Mammary microvascular endothelial cell (primary cell): ENCODE results near the gene MRPL43. TPM values are rescaled to one million over a fixed set of nuclear protein-coding genes. Genes with fewer than 3 reads are reported as not detected.

ENCODE experiments used
- total RNA-seq: library from RNA; depleted of rRNA; stranded (reverse); fragments of >200 nt; gene quantifications from 2 replicates; pipeline ENCODE4 v1.2.3, GENCODE V29; 2015

MRPL43 gene
- 80.0 and 96.6 TPM in 2 replicates for total RNA-seq

DNA sequence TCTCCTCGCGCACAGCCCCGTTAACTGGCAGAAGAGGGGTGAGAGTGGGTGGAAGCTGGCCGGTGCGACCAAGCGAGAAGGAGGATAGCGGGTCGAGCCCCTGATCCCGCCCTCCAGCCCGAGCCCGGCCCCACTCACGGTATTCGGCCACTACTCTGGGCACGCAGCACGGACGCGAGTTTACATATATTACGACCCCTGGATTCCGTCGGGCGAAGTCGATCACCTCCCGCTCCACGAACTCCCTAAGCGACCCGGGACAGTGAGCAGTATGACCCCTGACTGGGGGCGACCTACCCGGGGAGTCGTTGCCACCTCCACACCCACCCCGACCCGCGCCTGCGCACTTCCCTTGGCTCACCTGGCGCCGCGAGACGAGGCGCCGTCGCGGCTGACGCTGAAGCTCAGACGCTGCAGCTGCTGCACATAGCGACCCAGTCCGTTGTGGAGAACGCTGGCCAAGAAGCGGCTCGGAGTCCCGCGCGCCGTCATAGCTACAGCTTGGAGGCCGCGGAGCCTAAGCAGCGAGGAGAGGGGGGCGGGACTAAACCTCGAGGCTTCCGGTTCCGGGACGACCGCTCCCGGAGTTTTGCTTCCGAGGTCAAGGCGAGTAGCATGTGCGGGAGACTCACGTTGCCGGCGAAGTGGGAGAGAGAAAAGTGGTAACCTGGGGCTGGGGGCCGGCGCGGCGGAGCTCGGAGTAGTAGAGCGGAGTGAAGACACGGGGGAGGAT, at the start of gene MRPL43, which contains the start of gene TWNK:
Gene MRPL43, minus strand, starts transcription at position 546 of the 733 bp plus-strand sequence. Its CDS starts 54 bp downstream, at position 492.
Gene TWNK, plus strand, starts transcription at position 592 of the 733 bp plus-strand sequence. CDS start 668 bp downstream, outside the sequence.

DNA sequence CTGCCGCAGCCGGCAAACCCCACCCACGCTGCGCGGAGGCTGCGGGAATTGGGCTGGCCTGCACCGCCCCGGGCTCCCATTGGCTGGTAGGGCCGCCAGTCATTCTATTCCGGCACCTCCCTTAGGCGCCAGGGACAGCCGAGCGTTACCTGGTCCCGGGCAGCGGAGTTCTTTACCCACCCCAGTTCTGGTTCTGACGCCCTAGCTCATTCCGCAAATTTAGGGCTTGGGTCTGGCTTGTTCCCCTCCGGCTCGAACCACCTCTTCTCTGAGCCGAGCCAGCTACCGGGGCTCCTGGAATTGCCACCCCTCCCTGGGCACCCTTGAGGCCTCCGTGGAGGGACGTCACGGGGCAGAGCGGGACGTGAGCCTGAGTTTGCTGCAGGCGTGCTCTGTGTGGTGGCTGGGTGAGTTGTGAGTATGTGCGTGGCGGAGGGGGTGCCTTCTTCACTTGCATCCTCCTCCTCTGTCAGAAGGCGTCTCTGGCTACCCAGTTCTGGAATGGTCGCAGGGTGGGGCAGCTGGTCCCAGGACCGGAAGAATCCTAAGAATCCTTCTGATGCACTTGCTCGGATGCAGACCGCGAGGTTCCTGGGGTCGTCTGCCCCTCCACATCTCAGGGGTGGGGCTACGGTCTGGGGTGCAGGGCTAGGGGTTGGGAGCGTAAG, 44.0 kb upstream of the MRPL43 start, which contains the start of the genes PDZD7 and SFXN3:
Gene PDZD7, minus strand, starts transcription at position 2 of the 668 bp plus-strand sequence. CDS start 910 bp downstream, outside the sequence.
Gene SFXN3, plus strand, starts transcription at position 107 of the 668 bp plus-strand sequence. CDS start 3,461 bp downstream, outside the sequence.

DNA sequence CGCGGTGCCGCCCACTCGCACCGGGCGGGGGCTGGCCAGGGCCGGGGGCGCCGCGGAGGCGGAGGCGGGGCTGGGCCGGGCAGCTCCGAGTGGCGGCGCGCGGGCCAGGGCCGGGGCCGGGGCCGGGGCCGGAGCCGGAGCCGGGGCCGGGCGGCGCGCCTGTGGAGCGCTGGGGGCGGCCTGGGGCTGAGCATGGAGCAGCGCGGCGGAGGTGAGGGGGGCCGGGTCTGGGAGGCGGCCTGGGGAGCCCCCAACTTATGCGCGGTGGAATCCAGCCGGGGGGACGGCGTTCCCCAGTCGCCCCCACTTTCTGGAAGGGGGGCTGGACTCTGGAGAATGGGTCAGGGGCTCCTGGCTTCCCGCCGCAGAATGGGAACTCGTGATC, 12.4 kb upstream of the MRPL43 start, which contains the start of gene LZTS2:
Gene LZTS2, plus strand, starts transcription at position 67 of the 385 bp plus-strand sequence. CDS start 2,731 bp downstream, outside the sequence.

DNA sequence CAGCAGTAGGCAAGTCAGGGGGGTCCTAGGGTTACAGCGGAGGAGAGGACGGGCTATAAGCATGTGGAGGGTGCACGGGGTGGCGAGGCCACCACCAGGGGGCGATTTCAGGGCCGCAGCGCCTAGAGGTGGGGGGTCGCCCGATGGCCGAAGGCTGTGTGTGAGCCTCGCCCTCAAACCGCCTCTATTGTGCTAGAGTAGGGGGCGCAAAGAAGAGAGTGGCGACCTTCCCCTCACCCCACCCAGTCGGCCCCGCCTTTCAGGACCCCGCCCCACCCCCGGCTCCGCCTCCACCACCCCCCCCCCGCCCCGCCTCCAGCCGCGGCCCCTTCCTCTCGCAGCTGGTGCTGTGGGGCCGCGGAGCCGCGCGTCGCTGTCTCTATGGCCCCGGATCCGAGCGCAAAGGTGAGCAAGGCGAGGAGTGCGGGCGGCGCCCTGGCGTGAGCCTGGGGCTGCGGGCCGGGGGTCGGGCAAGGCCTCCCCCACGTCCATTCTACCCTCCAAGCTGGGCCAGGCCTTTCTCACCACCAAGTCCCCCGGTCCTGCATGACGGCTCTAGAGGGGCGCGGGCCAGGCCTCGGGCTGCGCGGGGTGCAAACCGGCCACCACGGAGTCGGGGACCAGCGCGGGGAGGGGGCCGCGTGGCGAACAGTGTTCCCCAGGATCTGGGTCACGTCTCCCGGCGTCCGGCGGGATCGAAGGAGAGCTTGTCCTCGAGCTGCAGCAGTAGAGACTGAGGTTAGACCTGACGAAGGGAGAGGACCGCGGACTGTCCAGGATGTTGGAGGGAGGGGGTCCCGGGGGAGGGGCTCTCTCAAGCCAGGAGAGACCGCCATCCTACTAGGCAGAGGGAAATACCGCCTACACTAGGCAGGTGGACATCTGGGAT, 17.9 kb downstream of the MRPL43 start, which contains the start of gene SEMA4G:
Gene SEMA4G, plus strand, starts transcription at position 318 of the 889 bp plus-strand sequence. CDS start 3,409 bp downstream, outside the sequence.

Other genes with a start within 250 kb of the MRPL43 start
- not detected in 2 replicates for gene PAX2, start 241.9 kb downstream of the MRPL43 start, total RNA-seq
- gene SLF2, start 74.5 kb downstream of the MRPL43 start, total RNA-seq = 17.8 and 20.4 TPM in 2 replicates
- gene SEMA4G, start 18.0 kb downstream of the MRPL43 start, total RNA-seq = 0.84 and 1.8 TPM in 2 replicates
- gene TWNK, start within 50 bp of the MRPL43 start, total RNA-seq = 5.3 and 5.8 TPM in 2 replicates
- 95.7 and 124 TPM in 2 replicates for gene LZTS2, start 12.3 kb upstream of the MRPL43 start, total RNA-seq
- 0.07 and 1.8 TPM in 2 replicates for gene PDZD7, start 43.6 kb upstream of the MRPL43 start, total RNA-seq
- gene SFXN3, start 43.7 kb upstream of the MRPL43 start, total RNA-seq = 80.3 and 88.3 TPM in 2 replicates
- 0.20 and 0.40 TPM in 2 replicates for gene KAZALD1, start 74.5 kb upstream of the MRPL43 start, total RNA-seq
- gene TLX1, start 143.8 kb upstream of the MRPL43 start, total RNA-seq = not detected in 2 replicates
- gene LBX1, start 242.0 kb upstream of the MRPL43 start, total RNA-seq = not detected in 2 replicates